Thyroid gland (tissue), 4 donors: ENCODE data around the gene TTBK1.

Experiments
- POLR2A ChIP-seq, 2 donors: fragments of 450-650 bp; IDR thresholded peaks; one replicate each; pipeline ENCODE4 v1.6.1; 2017; ENCODE audit warnings: antibody characterized with exemption in 2 of 2, mild to moderate bottlenecking in 2 of 2, moderate library complexity in 1 of 2
- TF ChIP-seq, protein P1 (sequence below), 6 experiments: fragments of 200-600 bp in 3 of 6; fragments of 450-650 bp in 3 of 6; sonication (generic) in 3 of 6; IDR thresholded peaks; one replicate each; pipeline ENCODE4 v1.5.1; 2016 to 2019; ENCODE audit warnings: antibody characterized with exemption in 6 of 6, mild to moderate bottlenecking in 2 of 6, inconsistent platforms in 1 of 6, moderate library complexity in 1 of 6

- TF ChIP-seq, protein P1, sequence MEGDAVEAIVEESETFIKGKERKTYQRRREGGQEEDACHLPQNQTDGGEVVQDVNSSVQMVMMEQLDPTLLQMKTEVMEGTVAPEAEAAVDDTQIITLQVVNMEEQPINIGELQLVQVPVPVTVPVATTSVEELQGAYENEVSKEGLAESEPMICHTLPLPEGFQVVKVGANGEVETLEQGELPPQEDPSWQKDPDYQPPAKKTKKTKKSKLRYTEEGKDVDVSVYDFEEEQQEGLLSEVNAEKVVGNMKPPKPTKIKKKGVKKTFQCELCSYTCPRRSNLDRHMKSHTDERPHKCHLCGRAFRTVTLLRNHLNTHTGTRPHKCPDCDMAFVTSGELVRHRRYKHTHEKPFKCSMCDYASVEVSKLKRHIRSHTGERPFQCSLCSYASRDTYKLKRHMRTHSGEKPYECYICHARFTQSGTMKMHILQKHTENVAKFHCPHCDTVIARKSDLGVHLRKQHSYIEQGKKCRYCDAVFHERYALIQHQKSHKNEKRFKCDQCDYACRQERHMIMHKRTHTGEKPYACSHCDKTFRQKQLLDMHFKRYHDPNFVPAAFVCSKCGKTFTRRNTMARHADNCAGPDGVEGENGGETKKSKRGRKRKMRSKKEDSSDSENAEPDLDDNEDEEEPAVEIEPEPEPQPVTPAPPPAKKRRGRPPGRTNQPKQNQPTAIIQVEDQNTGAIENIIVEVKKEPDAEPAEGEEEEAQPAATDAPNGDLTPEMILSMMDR (IDR thresholded peaks at IDR 0.05), result no peak
- TF ChIP-seq POLR2A (IDR thresholded peaks at IDR 0.05), result no peak
Observed at GRCh38 chr6:43250992-43251373, 7.7 kb downstream of the TTBK1 start.
